Memory B cell (primary cell): Measurements from ENCODE around the gene CD109.
"Not testable (repeated sequence)": the region's sequence is repeated elsewhere in the genome, so short reads cannot be mapped to it uniquely, and the experiment has no call there.

Experiments used
- ATAC-seq: fragments of 150-1000 bp; cut with Tn5 transposase; 2 replicates; pipeline ENCODE4 v1.10.0; 2021; ENCODE audit warnings: low read depth, mild to moderate bottlenecking, moderate library complexity
- DNase-seq, 2 donors: peaks; one replicate each; pipeline ENCODE4 v3.0.0; 2022; ENCODE audit warnings: low spot score in 2 of 2
- H3K27ac Mint-ChIP-seq: one replicate; pipeline ENCODE4 v1.8.0; 2022; ENCODE audit warnings: mild to moderate bottlenecking, moderate library complexity, mixed read lengths
- H3K27me3 Mint-ChIP-seq: one replicate; pipeline ENCODE4 v1.8.0; 2022; ENCODE audit warnings: mixed read lengths
- H3K36me3 Mint-ChIP-seq: one replicate; pipeline ENCODE4 v1.8.0; 2022; ENCODE audit warnings: mild to moderate bottlenecking, mixed read lengths
- H3K4me1 Mint-ChIP-seq: one replicate; pipeline ENCODE4 v1.8.0; 2022; ENCODE audit warnings: mixed read lengths
- H3K4me3 Mint-ChIP-seq: one replicate; pipeline ENCODE4 v1.8.0; 2022; ENCODE audit warnings: mild to moderate bottlenecking, moderate library complexity, mixed read lengths
- H3K9me3 Mint-ChIP-seq: one replicate; pipeline ENCODE4 v1.8.0; 2022; ENCODE audit warnings: mixed read lengths

The CD109 gene

GRCh38 chr6:73702444-73702843, 6.4 kb downstream of the CD109 start:
- Mint-ChIP-seq H3K27me3 (peaks cover 11% of the 10 kb centered on the region), H3K4me3 (no peak overlapping the region), H3K9me3 (no peaks in the 10 kb centered on the region), H3K36me3 (no peaks in the 10 kb centered on the region), H3K27ac (no peak overlapping the region), H3K4me1 (no peaks in the 10 kb centered on the region)
- DNase-seq (no peak), ATAC-seq (no peak)

GRCh38 chr6:73703466-73703865, 7.5 kb downstream of the CD109 start:
- H3K36me3 Mint-ChIP-seq, result no peaks in the 10 kb centered on the region
- ATAC-seq, result no peak
- H3K27me3 Mint-ChIP-seq, result peaks cover 6% of the 10 kb centered on the region

GRCh38 chr6:73704260-73704659, 8.3 kb downstream of the CD109 start:
- H3K4me3 Mint-ChIP-seq, result no peak overlapping the region
- DNase-seq, result no peak
- no peak overlapping the region for H3K27ac Mint-ChIP-seq
- no peaks in the 10 kb centered on the region for H3K4me1 Mint-ChIP-seq
- no peaks in the 10 kb centered on the region for H3K9me3 Mint-ChIP-seq
- no peak for ATAC-seq
- no peaks in the 10 kb centered on the region for H3K36me3 Mint-ChIP-seq
- H3K27me3 Mint-ChIP-seq, result peaks cover 4% of the 10 kb centered on the region

More at GRCh38 chr6:73703466-73703865, 7.5 kb downstream of the CD109 start:
- Mint-ChIP-seq H3K4me1 (no peaks in the 10 kb centered on the region), H3K9me3 (no peaks in the 10 kb centered on the region), H3K27ac (no peak overlapping the region), H3K4me3 (no peak overlapping the region)
- DNase-seq, result no peak

DNA sequence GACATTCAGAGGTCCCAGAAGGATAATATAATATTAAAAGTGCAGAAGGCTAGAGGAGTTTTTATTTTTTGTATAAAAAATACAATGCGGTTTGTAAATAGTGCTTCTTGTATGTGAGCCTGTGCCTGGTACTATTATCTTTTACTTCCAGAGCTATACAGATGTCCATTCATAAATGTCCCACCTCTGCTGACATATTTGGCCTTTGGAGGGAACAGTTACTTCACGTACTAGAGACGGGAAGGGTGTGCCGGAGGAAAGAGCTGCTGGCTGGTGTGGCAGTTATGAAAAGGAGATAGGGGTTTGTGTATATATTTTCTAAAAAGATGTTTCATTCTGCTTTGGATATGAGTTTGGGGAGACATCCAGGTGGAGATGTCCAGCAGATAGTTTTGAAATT, 8.8 kb downstream of the CD109 start:
- ATAC-seq, result no peak

DNA sequence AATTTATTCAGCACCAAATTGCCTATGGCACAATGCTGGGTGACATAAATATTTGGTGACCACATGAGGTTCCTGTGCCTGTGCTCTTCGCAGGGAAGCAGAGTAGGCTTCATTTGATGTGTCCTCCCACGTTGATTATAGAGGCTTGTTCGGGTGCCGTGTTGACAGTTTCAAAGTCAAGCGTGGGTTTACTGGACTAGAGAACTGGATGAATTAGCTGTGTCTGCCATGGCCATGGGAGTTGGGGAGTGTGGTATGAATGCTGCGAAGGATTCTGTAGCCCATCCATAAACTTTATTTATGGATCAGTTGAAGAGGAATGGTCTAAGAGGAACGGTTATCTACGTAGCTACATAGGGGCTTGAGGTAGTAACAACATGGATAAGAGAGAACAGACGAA, 11.0 kb downstream of the CD109 start:
- Mint-ChIP-seq H3K27me3 (no peaks in the 10 kb centered on the region), H3K9me3 (no peaks in the 10 kb centered on the region), H3K4me3 (no peak overlapping the region), H3K27ac (no peak overlapping the region), H3K4me1 (no peaks in the 10 kb centered on the region), H3K36me3 (no peaks in the 10 kb centered on the region)
- DNase-seq (no peak), ATAC-seq (no peak)

More for the DNA sequence above, 8.8 kb downstream of the CD109 start:
- Mint-ChIP-seq H3K36me3 (no peaks in the 10 kb centered on the region), H3K9me3 (no peaks in the 10 kb centered on the region), H3K27ac (no peak overlapping the region), H3K4me3 (no peak overlapping the region), H3K27me3 (peaks cover 2% of the 10 kb centered on the region), H3K4me1 (no peaks in the 10 kb centered on the region)
- no peak for DNase-seq

DNA sequence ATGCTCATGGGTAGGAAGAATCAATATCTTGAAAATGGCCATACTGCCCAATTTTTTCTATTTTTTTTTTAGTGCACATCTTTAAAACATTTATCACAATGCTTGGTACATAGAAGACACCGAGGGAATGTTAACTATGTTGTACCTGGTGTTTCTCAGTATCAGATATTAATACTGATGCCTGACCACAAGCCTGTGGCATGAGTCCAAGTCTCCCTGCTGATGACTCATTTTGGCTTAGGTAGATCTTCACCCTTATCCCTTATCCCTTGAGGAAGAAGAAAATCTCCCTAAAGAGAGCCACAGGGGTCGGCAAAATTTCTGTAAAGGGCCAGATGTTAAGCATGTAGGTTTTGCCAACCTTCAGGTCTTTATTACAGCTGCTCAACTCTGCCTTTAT, 14.5 kb downstream of the CD109 start:
- no peak overlapping the region for H3K27ac Mint-ChIP-seq
- no peak for ATAC-seq
- H3K9me3 Mint-ChIP-seq, result no peaks in the 10 kb centered on the region
- no peaks in the 10 kb centered on the region for H3K36me3 Mint-ChIP-seq
- no peak overlapping the region for H3K4me3 Mint-ChIP-seq
- H3K27me3 Mint-ChIP-seq, result peaks cover 4% of the 10 kb centered on the region
- no peak for DNase-seq
- H3K4me1 Mint-ChIP-seq, result peaks cover 5% of the 10 kb centered on the region

GRCh38 chr6:73710948-73711347, 14.9 kb downstream of the CD109 start:
- H3K27ac Mint-ChIP-seq, result no peak overlapping the region
- ATAC-seq (no peak), DNase-seq (no peak)
- H3K9me3 Mint-ChIP-seq, result no peaks in the 10 kb centered on the region
- no peak overlapping the region for H3K4me3 Mint-ChIP-seq
- H3K36me3 Mint-ChIP-seq, result no peaks in the 10 kb centered on the region
- H3K27me3 Mint-ChIP-seq, result peaks cover 4% of the 10 kb centered on the region
- peaks cover 5% of the 10 kb centered on the region for H3K4me1 Mint-ChIP-seq

- H3K36me3 Mint-ChIP-seq, result no peaks in the 10 kb centered on the region
- no peak overlapping the region for H3K27ac Mint-ChIP-seq
- peaks cover 5% of the 10 kb centered on the region for H3K4me1 Mint-ChIP-seq
- no peaks in the 10 kb centered on the region for H3K9me3 Mint-ChIP-seq
- H3K4me3 Mint-ChIP-seq, result no peak overlapping the region
- H3K27me3 Mint-ChIP-seq, result peaks cover 4% of the 10 kb centered on the region
- ATAC-seq (no peak), DNase-seq (no peak)
Observed at GRCh38 chr6:73712535-73713173, 16.7 kb downstream of the CD109 start.

DNA sequence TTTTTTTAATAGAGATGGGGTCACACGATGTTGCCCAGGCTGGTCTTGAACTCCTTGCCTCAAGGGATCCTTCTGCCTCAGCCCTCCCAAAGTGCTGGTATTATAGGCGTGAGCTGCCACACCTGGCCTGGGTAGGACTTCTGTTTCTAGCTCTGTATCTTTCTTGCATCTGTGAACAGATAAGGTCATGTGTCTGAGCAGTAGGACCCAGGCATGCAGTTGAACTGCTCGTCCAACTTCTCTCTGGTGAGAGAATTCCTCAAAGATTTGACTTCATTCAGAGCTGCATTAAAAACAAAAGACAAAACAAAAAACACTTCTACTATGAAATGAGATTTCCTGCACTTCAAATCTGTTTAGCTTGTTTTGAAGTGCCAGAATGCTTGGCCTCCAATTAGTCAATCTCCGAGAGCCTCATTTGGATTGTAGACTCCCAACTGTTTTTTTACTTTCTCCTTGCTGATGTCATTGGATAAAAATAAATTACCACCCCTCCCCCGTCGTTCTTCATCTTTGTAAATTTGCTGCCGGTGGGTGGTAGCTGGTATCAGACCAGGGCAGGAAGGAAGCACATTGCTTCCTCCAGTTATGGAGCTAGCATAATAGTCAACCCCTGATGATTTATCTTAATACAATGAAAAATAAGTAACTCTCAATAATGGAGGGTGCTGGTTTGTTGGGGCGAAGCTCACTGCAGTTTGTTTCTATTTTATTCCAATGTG, 17.6 kb downstream of the CD109 start:
- Mint-ChIP-seq H3K9me3 (no peaks in the 10 kb centered on the region), H3K4me3 (no peak overlapping the region), H3K4me1 (peaks cover 5% of the 10 kb centered on the region), H3K27me3 (peaks cover 6% of the 10 kb centered on the region), H3K27ac (no peak overlapping the region), H3K36me3 (no peaks in the 10 kb centered on the region)
- ATAC-seq (no peak), DNase-seq (no peak)

DNA sequence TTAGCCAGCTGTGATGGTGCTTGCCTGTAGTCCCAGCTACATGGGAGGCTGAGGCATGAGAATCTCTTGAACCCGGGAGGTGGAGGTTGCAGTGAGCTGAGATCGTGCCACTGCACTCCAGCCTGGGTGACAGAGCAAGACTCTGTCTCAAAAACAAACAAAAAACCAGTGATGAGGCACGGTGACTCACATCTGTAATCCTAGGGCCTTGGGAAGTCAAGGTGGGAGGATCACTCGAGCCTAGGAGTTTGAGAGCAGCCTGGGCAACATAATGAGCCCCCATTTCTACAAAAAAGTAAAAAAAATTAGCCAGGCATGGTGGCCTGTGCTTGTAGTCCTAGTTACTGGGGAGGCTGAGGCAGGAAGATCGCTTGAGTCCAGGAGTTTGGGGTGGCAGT, 19.1 kb downstream of the CD109 start:
- DNase-seq, ATAC-seq: not testable (repeated sequence)

GRCh38 chr6:73719046-73719445, 23.0 kb downstream of the CD109 start:
- DNase-seq (no peak), ATAC-seq (no peak)
- Mint-ChIP-seq H3K27ac (no peak overlapping the region), H3K27me3 (peaks cover 7% of the 10 kb centered on the region), H3K36me3 (no peaks in the 10 kb centered on the region), H3K4me1 (peaks cover 7% of the 10 kb centered on the region), H3K4me3 (no peak overlapping the region), H3K9me3 (no peaks in the 10 kb centered on the region)

More for the DNA sequence above, 19.1 kb downstream of the CD109 start:
- H3K4me3 Mint-ChIP-seq, H3K36me3 Mint-ChIP-seq, H3K9me3 Mint-ChIP-seq, H3K27me3 Mint-ChIP-seq, H3K27ac Mint-ChIP-seq, H3K4me1 Mint-ChIP-seq: not testable (repeated sequence)

DNA sequence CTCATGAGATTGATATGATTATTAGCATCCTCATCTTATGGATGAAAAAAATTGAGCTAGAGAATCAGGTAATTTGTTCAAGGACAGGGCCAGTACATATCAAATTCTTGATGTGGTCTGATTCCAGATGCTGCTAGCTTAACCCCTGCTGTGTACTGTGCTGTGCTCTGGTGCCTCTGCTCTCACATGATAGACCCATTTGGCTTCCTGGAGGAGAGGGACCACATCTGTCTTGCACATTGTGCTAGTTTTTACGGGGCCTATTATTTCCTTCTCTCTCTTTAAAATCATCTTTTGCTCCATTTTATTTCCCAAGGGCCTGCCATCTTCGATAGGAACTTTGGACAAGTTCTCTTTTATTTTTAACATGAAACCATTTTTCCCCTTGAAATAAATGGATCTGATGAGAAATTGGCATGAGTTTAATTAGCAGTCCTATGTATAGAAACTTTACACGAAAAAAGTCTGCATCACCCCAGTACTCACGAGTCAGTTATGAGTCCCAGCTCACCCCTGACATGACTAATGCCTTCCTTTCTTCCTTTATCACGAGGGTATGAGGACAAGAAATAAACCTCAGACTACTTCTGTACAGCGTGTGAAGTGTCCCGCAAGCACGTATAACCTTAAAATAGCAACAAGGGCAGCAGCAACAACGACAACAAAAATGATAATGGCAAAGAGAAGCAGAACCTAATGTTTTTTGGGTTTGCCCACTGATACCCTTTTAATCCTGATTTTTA, 26.5 kb downstream of the CD109 start:
- Mint-ChIP-seq H3K36me3 (no peaks in the 10 kb centered on the region), H3K4me3 (no peak overlapping the region), H3K9me3 (no peaks in the 10 kb centered on the region), H3K4me1 (peaks cover 5% of the 10 kb centered on the region), H3K27ac (no peak overlapping the region), H3K27me3 (peaks cover 6% of the 10 kb centered on the region)
- DNase-seq, result no peak
- ATAC-seq, result no peak

DNA sequence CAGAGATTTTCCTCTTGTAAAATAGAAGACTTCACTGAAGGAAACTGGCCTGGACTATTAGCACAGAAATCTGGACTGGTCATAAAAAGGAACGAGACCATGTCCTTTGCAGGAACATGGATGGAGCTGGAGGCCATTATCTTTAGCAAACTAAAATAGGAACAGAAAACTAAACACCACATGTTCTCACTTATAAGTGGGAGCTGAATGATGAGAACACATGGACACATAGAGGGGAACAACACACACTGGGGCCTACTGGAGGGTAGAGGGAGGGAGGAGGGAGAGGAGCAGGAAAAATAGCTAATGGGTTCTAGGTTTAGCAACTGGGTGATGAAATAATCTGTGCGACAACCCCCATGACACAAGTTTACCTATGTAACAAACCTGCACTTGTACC, 27.5 kb downstream of the CD109 start:
- H3K36me3 Mint-ChIP-seq, ATAC-seq, H3K27ac Mint-ChIP-seq: not testable (repeated sequence)

GRCh38 chr6:73724389-73724788, 28.4 kb downstream of the CD109 start:
- H3K4me1 Mint-ChIP-seq, result peaks cover 5% of the 10 kb centered on the region
- no peaks in the 10 kb centered on the region for H3K9me3 Mint-ChIP-seq
- no peak overlapping the region for H3K27ac Mint-ChIP-seq
- no peak overlapping the region for H3K4me3 Mint-ChIP-seq
- ATAC-seq (no peak), DNase-seq (no peak)
- peaks cover 5% of the 10 kb centered on the region for H3K27me3 Mint-ChIP-seq
- H3K36me3 Mint-ChIP-seq, result no peaks in the 10 kb centered on the region

More for the DNA sequence above, 27.5 kb downstream of the CD109 start:
- H3K9me3 Mint-ChIP-seq, H3K4me3 Mint-ChIP-seq, H3K27me3 Mint-ChIP-seq, H3K4me1 Mint-ChIP-seq, DNase-seq: not testable (repeated sequence)
